SKM-1 (cell line): Measurements from ENCODE around the gene ZBTB7C.

Source experiments
- DNase-seq: peaks from one replicate; lab custom pipeline; 2025; ENCODE audit not compliant: unreplicated experiment; lab: John Stamatoyannopoulos, UW

ZBTB7C gene

DNA sequence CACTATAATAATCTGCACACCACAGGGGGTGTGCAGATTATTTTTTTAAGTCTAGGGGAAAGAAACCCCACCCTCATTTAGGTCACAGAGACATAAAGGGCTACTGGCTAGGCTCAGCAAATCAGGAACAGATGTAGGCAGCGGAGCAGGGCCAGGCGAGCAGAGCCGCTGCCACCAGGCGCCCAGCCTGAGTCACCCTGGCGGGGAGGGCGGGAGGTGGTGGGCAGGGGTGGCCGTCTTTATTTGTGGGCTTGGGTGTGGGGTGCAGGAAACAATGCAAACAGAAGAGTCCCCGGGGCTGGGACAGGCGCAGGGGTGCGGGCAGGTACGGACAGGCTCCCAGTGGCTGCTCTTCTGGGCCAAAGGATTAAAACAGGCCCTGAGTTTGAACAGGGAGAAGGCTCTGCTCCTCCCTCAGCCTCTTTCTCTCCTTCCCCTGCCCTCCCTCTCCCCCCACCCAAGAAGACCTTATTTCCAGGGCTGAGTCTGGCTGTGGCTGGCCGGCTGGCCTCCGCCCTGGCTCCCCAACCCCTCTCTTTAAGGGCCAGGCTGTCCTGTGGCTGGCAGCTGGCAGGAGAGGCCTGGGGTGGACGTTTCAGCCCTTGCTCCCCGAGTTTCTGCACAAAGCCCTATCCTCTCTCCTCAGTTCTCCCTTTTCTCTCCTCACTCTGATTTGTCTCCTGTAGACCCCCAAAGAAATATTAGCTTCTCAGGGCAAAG is 335.8 kb downstream of the ZBTB7C start:
- no peak for DNase-seq

DNA sequence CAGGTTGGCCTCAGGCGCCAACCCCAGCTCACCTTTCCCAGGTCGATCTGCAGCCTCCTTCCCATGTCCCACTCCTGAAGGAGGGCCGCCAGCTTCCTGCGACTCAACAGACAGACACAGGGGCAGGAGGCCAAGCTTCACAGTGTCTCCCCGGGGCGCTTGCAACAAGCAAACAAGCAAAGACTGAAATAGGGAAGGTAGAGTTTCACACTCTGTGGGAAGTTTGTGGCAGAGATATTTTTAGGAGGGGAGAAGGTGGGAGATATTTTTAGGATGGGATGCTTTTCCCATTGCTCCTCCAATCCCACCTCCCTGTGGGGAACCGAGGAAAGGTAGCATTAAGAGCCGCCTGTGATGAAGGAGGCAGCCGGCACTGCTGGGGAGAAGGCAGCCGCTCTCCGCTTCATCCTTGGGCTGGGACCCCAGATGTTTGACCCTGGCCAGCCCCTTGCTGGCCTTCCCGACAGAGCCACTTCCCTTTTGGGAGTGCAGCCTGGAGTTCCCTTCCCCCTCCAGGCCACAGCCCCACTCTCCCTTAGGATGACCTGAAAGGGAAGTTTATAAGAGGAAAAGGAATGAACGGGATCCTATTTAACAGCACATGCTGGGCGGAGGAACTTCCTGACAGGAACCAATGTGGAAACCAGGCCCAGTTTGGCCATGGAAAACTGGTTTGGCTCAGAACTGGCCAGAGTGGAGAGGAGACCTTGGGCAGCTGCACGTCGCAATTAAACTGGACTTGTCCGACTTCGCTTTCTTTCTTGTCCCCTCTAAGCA is 336.6 kb downstream of the ZBTB7C start:
- DNase-seq = no peak

DNA sequence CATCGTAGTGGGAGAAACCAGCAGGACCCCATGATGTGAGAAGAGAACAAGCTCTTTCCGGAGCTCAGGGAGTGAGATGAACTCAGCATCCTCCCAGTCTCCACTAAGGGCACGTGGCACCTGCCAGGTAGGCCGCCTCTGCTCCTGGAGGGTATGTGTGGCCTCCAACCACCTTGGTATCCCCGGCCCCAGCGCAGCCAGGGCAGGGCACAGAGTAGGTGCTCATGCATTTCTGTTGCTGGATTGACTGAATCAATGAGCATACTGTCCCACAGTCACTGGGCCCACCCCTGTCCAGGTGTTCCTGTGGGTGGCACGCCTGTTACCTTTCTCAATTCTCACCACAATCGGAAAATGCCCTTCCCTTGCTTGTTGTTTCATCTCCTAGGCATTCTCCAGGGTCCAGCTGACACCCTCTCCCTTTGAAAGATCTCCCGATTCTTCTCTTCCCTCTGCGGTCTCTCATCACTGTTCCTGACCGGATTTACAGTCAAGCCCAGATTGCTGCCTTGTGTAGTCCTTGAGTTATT is 340.2 kb downstream of the ZBTB7C start:
- DNase-seq = no peak

DNA sequence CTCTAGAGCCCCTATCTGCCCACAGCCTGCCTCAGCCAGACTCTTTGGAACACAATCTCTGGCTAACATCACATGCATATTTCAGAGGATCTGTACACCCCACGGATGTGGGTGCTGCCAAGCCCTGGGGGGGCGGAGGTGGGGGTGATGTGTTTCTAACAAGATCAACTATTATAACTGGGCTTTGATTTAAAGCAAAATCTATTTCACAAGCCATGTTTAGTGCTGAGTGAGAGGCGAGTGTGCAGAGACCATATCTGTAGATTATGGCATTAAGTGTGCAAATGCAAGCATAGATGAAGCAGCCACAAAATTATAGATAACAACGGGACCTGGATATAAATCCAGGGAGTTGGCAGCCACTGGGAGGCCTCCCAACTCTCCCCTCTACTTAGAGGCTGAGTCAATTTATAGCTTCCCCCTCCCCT is 342.9 kb downstream of the ZBTB7C start:
- DNase-seq = no peak

DNA sequence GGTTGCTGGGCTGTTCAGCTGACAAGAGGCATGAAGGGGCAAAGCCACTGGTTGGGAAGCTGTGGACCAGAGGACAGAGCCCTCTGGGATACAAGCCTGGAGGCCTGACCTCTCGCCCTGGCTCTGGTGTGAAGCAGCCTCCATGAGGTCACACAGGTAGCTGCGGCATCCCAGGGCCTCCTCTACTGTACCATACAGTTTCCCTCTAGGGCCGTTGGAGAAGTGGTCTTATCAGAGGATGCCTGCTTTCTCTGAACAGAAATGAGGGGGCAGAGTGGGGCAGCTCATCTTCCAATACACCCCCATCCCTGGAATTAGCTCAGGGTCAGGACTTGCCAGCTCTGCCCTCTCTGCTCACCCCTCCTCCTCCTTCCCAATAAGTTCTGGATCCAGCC is 343.6 kb downstream of the ZBTB7C start:
- DNase-seq = peak; percentile 90

DNA sequence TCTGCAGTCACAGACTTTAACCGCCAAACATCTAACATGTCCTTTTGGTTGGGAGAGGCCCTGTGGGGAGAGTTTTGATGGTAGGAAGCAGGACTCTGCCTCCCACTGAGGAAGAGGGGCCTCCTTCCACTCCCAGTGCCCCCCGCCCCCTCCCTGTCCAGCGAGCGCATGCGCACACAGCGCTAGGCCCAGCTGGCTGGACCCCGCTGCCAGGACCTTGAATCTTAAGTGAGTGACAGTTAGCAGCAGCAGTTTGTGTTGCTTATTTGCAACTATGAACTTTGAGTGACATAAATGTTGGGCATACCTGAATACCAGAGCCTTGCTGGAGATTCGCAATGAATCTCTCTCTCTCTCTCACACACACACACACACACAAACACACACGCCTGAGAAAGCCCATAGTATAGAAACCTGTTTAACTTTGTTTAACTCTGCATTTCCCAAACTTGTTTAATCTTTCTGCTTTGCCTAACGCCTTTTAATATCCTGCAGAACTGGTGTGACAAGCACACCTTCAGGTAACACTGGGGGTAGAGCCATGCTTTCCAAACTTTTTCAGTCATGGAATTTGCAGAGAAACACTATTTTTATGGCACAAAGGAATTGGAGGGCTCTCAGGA is 344.1 kb downstream of the ZBTB7C start:
- no peak for DNase-seq

DNA sequence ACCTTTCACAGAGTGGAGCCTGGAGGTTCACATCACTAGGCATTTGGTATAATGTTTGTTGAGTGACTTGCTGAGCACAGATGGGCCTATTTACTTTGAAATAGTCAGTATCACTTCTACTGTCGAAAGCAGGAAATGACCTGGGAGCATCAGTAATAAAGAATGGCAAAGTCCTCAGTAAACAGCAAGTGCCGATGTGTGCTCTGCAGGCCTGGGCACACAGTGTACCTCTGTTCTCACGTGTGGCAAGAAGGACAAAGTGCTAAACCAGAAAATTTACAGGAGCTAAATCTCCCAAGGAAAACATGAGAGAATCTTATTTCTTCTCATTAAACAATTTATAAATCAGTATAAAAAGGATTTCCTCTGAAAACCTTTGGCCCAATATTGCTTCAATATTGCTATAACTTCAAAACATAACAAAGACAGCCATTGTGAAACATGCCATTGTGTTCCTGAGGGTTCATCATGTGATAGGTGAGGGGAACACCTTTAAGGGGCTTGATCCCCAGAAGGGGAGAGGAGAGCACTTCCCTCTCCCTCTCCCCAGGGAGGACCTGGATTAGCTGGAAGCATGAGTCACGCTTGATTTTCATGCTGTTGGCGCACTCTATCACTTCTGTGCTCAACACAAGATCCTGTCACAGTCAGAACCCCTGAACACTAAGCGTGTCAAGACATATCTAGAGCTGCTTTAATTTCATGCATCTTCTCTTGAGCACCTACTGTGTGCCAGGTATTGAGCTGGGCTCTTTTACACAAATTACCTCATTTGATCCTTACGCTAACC is 347.2 kb downstream of the ZBTB7C start:
- DNase-seq = no peak

DNA sequence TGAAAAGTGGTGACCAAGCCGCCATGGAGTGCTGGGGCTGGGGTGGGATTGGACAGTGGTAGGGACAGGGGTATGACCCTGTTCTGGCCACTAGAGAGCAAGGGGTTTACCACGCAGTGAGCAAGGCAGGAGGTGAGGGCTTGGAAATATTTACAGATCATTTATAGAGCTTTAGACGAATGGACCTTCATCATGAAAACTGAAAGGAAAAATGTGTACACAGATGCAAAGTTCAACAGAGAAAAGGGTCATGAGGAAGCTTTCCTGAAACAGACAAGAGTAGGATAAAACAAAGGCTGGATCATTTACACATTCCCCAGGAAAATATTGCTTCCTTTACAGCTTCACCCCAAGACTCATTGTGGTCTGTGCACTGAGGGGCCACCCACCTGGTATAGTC is 348.2 kb downstream of the ZBTB7C start:
- no peak for DNase-seq

DNA sequence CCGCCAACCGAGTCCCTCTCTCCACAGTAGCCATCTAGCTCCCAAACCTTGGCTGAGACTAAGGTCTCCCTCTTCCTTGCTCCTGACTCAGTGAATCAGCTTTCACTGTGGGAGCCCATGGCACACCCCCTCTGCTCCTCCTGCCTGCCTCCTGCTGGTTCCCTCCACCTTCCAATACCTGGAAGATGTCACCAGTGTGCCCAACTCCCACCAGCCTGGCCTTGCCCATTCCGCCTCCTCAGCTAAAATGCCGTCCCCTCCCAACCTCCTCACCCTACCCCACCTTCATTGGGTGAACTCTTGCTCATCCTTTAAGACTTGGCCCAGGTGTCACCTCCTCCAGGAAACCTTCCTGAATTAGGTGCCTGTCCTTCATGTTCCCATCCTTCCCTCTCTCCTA is 348.8 kb downstream of the ZBTB7C start:
- DNase-seq = no peak

DNA sequence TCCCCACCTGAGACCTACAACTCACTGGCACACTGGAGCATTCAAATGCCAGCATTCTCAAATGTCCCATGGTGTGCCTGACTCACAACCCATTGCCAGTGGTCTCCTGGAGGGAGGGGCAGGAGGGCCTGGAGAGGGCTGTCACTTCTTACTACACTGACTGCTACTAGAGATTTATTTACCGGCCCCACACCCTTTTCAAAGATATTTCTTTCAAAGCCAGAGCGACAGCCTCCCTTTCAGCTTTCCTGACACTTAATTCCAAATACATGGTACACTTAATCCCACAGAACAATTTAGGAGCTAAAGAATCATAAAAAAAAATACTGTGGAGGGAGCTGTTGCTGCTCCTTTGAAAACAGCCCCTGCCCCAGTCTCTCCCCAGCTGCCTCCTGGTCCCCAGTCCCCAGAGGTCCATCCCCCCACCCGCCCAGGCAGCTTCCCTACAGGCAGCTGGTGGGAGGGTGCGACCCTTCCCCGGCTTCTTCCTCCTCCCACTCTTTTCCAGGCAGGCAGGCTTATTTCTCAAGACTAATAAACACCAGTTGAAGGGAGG is 349.6 kb downstream of the ZBTB7C start:
- no peak for DNase-seq

DNA sequence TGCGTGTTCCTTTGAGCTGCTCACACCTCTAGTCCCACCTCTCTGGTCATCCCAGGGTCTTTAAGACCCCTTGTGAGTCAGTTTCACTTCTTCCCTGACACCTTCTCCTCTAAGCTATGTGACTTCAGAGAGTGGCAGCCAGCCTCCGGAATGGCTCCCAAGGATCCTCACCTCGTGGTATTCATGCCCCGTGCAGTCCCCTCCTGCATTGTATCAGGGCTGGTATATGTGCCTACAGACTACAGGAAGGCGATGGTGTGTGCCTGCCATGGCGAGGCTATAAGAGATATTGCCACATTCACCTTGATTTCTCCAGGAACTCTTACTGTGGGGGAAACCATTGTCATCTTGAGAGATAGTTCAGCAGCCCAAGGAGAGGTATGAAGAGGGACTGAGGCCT is 350.7 kb downstream of the ZBTB7C start:
- DNase-seq = no peak

DNA sequence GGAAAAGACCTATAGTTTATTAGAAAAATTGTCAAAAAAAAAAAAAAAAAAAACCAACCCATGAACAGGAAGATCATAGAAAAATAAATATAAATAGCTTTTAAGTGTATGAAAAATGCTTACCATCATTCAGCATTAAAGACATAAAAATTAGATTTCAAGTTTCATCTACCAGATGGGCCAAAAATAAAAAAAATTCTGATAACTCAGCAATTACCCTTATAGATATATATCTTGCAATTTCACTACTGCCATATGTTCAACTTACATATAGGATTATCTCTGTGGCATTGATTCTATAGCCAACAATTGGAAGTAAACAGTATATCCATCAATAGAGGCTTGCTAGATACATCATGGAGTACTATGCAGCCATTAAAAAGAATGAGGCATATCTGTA is 352.2 kb downstream of the ZBTB7C start:
- no peak for DNase-seq

DNA sequence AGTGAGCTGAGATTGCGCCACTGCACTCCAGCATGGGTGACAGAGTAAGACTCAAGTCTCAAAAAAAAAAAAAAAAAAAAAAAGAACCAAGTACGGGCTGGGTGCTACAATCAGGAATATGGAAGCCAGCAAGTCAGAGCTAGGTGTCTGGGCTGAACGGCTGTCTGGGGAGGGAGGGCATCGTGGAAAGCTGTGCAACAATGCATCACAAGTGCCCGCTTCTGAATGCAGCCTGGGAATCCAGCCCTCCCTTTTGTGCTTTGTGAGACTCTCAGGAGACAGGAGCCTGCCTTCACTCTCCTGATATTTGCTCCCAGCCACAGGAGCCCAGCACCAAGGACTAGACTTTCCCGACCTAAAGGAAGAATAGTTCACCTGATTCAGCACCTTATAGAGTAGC is 353.8 kb downstream of the ZBTB7C start:
- DNase-seq = no peak

DNA sequence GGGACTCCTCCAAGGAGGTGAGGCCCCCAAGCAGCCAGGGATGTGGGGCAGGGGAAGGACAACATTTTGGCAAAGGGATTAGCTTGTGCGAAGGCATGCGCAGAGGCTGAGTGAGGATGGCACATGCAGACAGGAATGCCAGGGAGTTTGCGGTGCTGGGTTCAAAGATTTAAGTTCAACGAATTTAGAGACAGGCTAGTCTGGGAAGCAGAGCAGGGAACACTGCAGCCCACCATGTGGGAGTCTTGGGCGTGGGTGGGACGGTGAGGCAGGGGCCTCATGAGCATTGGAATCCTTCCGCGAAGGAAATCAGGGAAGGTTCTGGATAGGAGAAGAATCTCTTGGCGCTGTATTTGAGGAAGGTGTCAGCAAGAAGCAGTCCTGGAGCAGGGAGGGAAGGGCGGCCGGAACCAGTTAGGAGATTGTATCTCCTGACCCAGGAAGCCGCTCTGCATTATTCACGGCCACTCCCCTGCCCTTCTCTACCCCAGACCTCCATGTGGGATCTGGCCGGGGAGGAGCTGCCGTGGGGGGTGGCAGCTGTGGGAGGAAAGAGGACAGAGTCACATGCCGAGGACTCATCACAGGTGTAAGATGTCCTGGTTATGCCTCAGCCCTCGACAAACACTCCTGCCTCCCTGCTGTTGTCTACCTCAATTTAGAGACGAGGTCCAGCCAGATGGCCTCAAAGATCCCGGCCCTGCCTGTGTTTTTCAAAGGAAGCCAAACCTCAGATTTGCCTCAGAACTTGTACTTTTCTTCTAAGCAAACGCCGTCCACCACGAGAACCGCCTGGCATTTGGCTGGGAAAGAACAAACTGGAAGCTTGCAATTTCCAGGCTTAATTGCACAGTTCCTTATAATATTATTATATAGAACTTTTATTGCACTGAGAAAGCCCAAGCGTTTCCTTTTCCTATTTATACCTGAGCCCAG is 355.0 kb downstream of the ZBTB7C start:
- DNase-seq = no peak

DNA sequence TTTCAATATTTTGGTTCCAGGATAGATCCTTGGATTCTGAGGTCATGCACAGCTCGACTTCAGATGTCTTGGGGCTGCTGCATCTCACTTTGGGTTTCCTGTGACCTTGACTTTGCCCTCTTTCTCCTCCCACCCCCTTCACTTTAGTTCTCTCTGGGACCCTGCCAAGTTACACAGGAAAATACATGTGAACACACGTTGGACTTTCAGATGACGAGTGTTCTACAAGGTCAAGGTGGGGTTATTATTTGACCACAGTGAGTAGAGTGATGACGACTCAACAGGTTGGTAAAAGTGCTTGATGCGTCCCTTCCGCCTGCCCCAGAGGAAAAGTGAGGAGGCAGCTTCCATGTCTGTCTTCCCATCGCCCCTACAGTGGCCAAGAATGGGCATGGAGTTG is 356.3 kb downstream of the ZBTB7C start:
- no peak for DNase-seq

DNA sequence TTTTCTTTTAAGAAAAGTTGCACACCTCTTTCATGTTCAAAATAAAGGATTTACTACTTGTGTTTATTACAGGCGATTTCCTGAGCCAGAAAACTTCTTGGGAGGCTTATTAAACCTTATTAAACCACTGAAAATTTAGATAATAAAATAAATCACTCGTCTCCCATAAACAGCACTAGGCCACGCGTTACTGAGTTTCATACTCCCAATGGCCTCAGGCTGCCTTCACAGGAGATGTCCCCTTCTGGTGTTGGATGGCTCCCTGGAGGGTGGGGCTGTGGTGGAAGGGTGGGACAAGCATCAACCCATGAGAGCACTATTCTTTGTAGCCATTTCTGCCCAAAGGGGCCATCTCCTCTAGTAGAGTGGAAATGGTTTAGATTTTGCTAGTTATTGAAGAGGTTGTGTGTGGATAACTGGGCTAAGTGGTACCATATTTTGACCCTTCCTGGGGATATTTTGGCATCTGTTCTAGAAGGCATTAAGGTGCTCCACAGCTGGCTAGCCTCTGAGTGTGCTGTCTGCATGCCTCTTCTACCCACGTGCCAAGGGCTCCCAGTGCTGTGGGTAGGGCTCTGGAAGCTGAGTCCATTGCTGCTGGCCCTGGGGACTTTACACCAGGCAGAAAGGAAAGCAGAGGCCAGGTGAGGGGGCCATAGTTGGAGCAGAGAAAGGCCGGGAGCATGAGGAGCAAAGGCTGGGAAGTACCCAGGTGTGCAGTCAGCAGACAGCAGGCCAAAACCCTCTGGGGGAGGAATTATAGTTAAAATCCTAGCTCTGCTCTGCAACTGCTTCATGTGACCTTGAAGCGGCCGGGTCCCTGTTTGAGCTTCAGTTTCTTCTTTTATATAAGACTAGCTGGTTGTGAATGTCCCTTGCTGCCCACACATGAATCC is 357.0 kb downstream of the ZBTB7C start:
- DNase-seq = no peak

DNA sequence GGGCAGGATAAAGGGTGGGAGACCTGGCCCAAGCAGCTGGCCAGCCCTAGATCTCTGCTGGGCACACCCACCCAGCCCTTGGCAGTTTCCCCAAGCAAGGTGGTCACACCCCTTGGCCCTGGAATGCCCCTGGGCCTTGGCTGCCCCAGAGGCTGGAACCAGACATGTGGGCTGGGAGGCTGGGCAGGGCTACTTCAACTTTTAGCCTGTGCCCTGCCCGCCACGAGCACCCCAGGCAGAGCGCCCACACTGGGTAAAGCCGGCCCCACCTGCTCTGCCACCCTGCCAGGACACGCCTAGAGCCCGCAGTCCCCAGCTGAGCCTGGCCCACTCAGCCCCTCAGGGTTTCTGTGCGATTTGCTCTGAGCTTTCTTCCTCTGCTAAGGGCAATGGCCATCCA is 359.0 kb downstream of the ZBTB7C start:
- no peak for DNase-seq

DNA sequence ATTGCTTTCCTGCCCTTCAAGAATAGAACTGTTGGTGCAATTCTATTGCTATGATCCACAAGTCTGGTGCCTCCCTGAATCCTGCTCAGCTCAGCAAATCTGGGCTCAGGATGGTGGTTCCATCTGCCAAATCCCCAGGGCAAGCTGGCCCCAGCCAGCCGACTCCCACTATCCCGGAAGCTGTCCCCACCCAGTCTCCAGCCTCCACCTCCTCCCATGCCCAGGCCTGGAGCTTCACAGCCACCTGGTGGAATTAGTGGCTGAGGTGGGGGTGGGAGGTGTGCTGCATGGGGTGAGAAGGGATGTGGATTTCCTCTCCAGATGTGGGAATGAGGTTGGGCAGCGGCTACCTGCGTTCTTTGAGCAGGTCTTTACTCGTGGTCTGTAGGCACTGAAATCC is 359.4 kb downstream of the ZBTB7C start:
- DNase-seq = no peak

DNA sequence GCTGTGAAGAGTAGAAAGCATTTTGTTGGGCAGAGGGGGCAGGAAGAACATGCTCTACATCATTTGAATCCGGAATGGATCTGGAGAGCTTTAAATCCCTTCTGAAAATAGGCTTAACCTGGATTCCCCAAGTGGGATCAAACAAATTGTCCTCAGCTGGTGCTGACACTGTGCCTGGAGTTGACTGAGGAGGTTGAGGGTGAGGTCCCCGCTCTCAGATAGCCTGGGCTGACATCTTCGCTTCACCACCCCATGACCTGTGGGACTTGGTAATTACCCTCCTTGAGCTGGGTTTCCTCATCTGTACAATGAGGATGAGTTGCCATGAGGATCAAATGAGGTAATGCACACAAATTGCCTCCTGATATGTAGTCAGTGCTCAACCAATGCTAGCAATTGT is 360.9 kb downstream of the ZBTB7C start:
- DNase-seq = no peak
